A172 (cell line): ENCODE data around the gene SP1. TPM values are rescaled to one million over a fixed set of nuclear protein-coding genes. Genes with fewer than 3 reads are reported as not detected.
"Not testable (repeated sequence)": the region's sequence is repeated elsewhere in the genome, so short reads cannot be mapped to it uniquely, and the experiment has no call there.

Experiments used
- DNase-seq: peaks from one replicate; pipeline ENCODE4 v3.0.0-alpha.2; 2015; ENCODE audit warnings: low spot score
- total RNA-seq: library from RNA; depleted of rRNA; stranded (reverse); fragments of >200 nt; shearing (Covaris generic); gene quantifications from 2 replicates; pipeline ENCODE4 v1.2.3, GENCODE V29; 2014

Gene SP1
- total RNA-seq, 1 experiment from 2014 or later: 30.2 TPM

DNA sequence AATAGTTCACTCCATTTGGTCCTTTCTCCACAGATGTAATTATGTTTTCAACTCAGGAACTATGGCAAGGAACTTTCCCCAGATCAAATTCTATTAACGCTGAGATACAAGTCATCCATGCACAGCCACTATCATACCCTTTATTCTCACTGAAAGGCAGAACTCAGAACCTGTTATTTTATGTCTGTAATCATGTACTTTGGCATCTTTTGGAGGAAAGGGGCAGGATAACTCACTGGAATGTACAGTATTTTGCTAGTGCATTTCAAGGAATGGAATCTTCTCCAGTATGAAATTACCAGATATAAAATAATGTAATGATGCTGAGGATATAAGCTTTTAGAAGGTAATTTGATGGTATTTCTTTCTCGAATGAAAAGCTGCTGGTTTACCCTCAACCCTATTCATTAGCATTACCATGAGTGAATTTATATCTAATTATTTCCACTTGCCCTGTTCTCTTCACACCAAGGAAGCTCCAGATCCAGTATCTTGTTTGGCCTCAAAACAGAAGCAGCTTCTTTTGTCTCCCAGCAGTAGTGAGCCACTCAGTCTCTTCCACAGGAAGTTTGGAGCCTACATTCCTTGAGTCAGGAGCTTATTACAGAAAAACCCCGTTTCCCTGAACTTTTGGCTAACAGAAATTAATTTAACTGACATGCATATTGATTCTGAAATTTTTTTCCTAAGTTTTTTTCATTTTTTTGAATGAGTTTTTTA is 33.7 kb downstream of the SP1 start:
- no peak for DNase-seq

GRCh38 chr12:53414756-53415417 is 34.9 kb downstream of the SP1 start:
- DNase-seq: no peak

DNA sequence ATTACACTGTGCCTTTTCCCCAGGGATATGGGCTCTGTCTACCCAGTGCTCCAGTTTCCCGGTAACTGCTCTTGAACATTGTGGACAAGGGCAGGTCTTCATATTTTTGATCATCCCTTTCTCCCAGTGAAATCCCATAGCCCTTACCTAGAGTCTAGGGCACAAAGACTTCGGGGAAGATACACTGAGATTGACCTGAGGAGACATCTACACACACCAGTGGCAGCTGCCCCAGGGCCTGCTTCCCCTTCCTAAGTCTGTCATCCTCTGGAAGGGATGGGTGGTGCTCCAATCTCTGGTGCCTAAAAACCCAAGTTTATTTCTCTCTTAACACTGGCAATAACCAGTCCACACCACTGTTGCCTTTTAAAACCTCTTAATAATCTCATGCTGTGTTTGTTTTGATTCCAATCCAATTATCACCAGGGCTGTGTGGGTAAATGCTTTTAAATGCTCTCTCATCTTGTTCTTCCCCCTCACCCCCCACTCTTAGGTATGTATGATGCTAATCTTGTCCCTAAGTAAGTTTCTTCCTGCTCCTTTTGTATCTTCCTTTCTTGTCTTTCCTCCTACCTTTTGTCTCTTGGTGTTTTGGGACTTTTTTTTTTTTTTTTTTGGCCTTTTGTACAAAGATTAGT is 35.9 kb downstream of the SP1 start:
- not testable (repeated sequence) for DNase-seq

DNA sequence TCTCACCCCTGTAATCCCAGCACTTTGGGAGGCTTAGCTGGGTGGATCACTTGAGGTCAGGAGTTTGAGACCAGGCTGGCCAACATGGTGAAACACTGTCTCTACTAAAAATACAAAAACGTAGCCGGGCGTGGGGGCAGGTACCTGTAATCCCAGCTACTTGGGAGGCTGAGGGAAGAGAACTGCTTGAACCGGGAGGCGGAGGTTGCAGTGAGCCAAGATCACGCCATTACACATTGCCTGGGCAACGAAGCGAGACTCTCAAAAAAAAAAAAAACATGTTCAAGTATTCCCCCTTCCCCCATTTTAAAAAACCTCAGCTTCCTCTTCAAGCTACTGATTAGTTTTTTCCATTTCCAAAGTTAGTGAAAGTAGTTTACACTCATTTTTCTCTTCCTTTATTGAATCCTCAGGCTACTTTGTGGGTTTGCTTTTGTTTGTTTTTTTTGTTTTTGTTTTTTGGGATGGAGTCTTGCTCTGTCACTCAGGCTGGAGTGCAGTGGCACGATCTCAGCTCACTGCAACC is 37.4 kb downstream of the SP1 start:
- DNase-seq: not testable (repeated sequence)

GRCh38 chr12:53418221-53418620 is 38.2 kb downstream of the SP1 start:
- DNase-seq: no peak

- no peak for DNase-seq
These were observed 39.8 kb downstream of the SP1 start for GRCh38 chr12:53419756-53420155.

DNA sequence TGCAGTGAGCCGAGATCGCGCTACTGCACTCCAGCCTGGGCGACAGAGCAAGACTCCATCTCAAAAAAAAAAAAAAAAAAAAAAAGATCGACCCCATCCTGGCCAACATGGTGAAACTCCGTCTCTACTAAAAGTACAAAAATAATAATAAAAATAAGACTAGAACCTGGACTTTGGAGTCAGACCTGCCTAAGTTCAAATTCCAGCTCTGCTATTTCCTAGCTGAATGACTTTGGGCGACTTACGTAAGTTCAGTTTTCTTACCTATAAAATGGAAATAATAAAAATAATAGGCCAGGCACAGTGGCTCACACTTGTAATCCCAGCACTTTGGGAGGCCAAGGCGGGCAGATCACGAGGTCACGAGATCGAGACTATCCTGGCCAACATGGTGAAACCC is 42.3 kb downstream of the SP1 start:
- DNase-seq: not testable (repeated sequence)

DNA sequence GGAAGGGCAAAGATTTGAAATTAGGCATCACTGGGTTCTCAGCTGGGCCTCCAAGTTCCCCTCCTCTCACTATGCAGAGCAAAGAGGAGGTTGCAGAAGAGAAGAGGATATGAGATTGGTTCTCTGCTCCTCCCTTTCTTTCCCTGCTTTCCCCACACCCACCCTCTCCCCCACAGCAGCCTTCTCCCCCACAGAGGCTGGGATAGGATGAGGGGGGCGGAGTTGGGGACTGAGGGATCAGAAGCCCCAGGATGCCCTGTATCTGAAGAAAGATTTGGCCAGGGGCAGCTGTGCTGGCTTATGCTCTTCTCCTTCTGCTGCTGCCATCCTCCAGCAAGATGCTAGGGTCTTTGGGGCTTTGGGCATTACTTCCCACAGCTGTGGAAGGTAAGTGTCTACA is 43.6 kb downstream of the SP1 start, which contains the start of gene AMHR2:
TSS of gene AMHR2 (plus strand) at position 259 of the 400 bp plus-strand sequence. CDS start at position 339, 80 bp downstream.
- DNase-seq: no peak

GRCh38 chr12:53424626-53425514 is 44.9 kb downstream of the SP1 start:
- DNase-seq: no peak

GRCh38 chr12:53425515-53426150 is 45.7 kb downstream of the SP1 start:
- no peak for DNase-seq

DNA sequence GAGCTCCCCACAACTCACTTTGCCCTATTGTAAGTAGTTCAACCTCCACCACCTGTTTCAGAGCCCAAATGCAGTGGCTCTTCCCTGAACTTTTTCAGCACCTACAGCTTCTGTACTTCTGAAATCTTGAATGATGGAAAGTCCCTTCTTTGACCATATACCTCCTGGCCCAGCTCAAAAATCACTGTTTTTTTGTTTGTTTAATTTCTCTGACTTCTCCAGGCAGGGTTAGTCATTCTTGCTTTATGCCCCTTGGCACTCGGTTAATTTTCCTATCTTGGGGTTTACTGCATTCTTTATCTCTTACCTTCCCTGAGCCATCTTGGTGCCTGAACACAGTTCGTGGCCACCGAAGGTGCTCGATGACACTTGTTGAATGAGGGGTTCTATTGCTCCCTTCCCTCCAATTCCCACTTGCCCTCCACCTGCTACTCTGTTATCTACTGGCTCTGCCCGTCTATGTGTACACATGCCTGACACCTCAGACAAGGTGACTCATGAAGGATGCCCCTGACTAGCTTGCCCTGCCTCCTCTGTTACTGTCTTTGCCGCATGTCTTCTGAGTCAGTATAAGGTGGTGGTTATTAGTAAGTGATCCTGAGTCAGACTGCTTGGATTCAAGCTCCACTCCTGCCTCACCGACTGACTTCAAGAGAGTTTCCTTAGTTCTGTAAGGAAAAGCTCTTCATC is 48.1 kb downstream of the SP1 start:
- DNase-seq: peak; percentile 96

DNA sequence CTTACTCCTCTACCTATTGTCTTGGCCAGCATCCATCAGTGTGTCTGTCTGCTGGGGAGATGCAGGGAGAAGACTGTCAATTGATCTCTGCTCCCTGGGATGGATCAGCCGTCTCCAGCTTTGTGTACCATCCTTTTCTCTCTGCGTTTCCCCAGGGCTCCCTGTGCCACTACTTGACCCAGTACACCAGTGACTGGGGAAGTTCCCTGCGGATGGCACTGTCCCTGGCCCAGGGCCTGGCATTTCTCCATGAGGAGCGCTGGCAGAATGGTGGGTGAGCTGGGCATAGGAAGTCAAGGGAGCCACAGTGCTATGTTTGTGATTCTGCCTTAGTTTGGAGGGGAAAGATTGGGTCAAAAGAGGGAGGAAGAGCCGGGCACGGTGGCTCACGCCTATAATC is 48.8 kb downstream of the SP1 start:
- no peak for DNase-seq

DNA sequence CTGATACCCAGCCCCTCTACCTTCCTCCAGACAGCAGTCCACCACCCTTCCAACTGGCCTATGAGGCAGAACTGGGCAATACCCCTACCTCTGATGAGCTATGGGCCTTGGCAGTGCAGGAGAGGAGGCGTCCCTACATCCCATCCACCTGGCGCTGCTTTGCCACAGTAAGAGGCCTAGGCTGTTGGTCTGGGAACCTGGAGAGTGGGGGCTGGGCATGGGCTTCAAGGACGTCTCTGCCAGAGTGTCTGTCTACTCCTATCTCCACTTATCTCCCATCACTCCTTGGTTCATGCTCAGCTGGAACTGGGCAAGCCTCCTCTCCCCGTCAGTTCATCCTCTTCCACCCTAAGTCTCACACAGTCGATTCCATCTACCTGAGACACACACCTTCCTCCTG is 50.1 kb downstream of the SP1 start:
- DNase-seq: no peak

- DNase-seq: no peak
These were observed 51.2 kb downstream of the SP1 start for GRCh38 chr12:53431187-53431586.

DNA sequence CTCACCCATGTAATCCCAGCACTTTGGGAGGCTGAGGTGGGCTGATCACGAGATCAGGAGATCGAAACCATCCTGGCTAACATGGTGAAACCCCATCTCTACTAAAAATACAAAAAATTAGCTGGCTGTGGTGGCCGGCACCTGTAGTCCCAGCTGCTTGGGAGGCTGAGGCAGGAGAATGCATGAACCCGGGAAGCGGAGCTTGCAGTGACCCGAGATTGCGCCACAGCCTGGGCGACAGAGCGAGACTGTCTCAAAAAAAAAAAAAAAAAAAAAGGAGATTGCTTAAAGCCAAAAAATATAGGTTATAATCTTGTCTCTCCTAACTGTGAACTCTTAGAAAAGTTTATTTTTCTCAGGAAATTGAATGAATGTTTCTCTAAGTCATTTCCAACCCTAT is 55.4 kb downstream of the SP1 start:
- not testable (repeated sequence) for DNase-seq

GRCh38 chr12:53439582-53439981 is 59.6 kb downstream of the SP1 start:
- DNase-seq: not testable (repeated sequence)

- peak; percentile 100 for DNase-seq
These were observed 61.3 kb downstream of the SP1 start, which contains the start of gene PRR13 for GRCh38 chr12:53441040-53441833. TSS of gene PRR13 (plus strand) at chr12:53441734. CDS start at chr12:53442715, 981 bp downstream.

DNA sequence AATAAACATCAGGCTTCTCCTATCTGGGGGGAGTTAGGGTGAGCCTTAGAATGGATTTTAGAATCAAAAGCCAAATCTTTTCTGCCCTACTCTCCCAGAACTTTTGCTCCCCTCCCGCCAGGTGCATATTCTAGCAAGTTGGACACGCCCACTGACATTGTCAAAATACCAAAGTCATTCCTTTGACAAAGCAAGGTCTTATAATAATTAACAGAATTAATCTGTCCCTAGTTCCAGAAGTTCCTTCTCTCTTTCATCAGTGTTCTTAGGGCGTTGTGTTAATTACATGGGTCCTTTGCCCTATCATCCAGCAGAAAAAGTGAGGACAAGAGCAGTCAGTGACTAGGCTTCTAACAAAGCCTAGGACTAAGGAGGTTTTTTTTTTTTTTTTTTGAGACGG is 64.0 kb downstream of the SP1 start:
- no peak for DNase-seq

DNA sequence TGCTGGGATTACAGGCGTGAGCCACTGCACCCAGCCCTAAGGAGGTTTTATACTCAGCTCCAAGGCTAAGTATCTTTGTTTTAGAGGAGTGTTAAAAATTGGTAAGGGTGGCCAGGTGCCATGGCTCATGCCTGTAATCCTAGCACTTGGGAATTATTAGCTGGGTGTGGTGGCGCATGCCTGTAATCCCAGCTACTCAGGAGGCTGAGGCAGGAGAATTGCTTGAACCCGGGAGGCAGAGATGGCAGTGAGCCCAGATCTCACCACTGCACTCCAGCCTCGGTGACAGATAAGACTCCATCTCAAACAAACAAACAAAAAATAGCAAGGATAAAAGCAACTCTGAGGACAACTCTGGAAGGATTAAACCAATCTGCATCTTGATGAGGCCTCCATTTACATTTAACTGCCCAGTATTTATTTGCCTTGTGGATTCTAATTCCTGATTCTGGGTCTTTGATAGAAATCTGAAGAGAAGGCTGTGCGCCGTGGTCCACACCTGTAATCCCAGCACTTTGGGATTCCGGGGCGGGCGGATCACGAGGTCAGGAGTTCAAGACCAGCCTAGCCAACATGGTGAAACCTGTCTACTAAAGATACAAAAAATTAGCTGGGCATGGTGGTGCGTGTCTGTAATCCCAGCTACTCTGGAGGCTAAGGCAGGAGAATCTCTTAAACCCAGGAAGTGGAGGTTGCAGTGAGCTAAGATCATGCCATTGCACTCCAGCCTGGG is 64.8 kb downstream of the SP1 start:
- not testable (repeated sequence) for DNase-seq
